ENCODE measurements around the gene PCK2.
"Not testable (repeated sequence)": the region's sequence is repeated elsewhere in the genome, so short reads cannot be mapped to it uniquely, and the experiment has no call there.

- not testable (repeated sequence) for TF ChIP-seq CTCF (IDR thresholded peaks at IDR 0.05); POLR2AphosphoS5 (IDR thresholded peaks at IDR 0.05); POLR2A (IDR thresholded peaks at IDR 0.05; ENCODE audit: low read depth)
Observed at GRCh38 chr14:24050753-24051152, 43.4 kb upstream of the PCK2 start.
